ENCODE measurements around the gene MX2. TPM values are rescaled to one million over a fixed set of nuclear protein-coding genes. Genes with fewer than 3 reads are reported as not detected.

The MX2 gene
- total and polyA plus RNA-seq, 10 of the 15 experiments (the other 5 are each of a cell fraction or from before 2014, with no cell fraction given): 10.5 to 167 (median 46.1) TPM

GRCh38 chr21:41369105-41369919, 7.5 kb downstream of the MX2 start (continued):
- TF ChIP-seq ZNF687 (IDR thresholded peaks at IDR 0.05): peak; percentile 37; the same call in 1 of the 2 replicates
- TF ChIP-seq, protein P1, sequence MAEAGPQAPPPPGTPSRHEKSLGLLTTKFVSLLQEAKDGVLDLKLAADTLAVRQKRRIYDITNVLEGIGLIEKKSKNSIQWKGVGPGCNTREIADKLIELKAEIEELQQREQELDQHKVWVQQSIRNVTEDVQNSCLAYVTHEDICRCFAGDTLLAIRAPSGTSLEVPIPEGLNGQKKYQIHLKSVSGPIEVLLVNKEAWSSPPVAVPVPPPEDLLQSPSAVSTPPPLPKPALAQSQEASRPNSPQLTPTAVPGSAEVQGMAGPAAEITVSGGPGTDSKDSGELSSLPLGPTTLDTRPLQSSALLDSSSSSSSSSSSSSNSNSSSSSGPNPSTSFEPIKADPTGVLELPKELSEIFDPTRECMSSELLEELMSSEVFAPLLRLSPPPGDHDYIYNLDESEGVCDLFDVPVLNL (IDR thresholded peaks at IDR 0.05; ENCODE audit: low read depth, low read length): no peak
- TF ChIP-seq MEF2A (IDR thresholded peaks at IDR 0.05; ENCODE audit: insufficient read depth, low read depth, low read length): no peak
- TF ChIP-seq MLLT1 (IDR thresholded peaks at IDR 0.05): peak; percentile 47; the same call in 1 of the 2 replicates
- no peak for TF ChIP-seq ZBED1 (IDR thresholded peaks at IDR 0.05; ENCODE audit: borderline replicate concordance)
- TF ChIP-seq IKZF2 (IDR thresholded peaks at IDR 0.05): peak; percentile 47 to 68; a peak in 1 of 4 replicates
- peak; percentile 70 for TF ChIP-seq POLR2A (IDR thresholded peaks at IDR 0.05; ENCODE audit: low read depth, low read length)
- TF ChIP-seq WRNIP1 (IDR thresholded peaks at IDR 0.05; ENCODE audit: borderline replicate concordance, low read depth, low read length): no peak
- TF ChIP-seq, protein P2, sequence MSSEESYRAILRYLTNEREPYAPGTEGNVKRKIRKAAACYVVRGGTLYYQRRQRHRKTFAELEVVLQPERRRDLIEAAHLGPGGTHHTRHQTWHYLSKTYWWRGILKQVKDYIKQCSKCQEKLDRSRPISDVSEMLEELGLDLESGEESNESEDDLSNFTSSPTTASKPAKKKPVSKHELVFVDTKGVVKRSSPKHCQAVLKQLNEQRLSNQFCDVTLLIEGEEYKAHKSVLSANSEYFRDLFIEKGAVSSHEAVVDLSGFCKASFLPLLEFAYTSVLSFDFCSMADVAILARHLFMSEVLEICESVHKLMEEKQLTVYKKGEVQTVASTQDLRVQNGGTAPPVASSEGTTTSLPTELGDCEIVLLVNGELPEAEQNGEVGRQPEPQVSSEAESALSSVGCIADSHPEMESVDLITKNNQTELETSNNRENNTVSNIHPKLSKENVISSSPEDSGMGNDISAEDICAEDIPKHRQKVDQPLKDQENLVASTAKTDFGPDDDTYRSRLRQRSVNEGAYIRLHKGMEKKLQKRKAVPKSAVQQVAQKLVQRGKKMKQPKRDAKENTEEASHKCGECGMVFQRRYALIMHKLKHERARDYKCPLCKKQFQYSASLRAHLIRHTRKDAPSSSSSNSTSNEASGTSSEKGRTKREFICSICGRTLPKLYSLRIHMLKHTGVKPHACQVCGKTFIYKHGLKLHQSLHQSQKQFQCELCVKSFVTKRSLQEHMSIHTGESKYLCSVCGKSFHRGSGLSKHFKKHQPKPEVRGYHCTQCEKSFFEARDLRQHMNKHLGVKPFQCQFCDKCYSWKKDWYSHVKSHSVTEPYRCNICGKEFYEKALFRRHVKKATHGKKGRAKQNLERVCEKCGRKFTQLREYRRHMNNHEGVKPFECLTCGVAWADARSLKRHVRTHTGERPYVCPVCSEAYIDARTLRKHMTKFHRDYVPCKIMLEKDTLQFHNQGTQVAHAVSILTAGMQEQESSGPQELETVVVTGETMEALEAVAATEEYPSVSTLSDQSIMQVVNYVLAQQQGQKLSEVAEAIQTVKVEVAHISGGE (CRISPR knock-in tag; IDR thresholded peaks at IDR 0.05): no peak
- TF ChIP-seq POU2F2 (IDR thresholded peaks at IDR 0.05; ENCODE audit: borderline replicate concordance, low read depth, low read length): no peak
- TF ChIP-seq CBX5 (IDR thresholded peaks at IDR 0.05; ENCODE audit: low read depth): no peak
- TF ChIP-seq ZNF592 (IDR thresholded peaks at IDR 0.05): 0 out of 2 replicates have a peak, but pooled peaks have one; percentile 44

All from GM12878 (cell line).